Osteocyte (in vitro differentiated cells): ENCODE data around the gene ZSCAN9. TPM values are rescaled to one million over a fixed set of nuclear protein-coding genes. Genes with fewer than 3 reads are reported as not detected.

Experiments
- DNase-seq: peaks from one replicate; pipeline ENCODE4 v3.0.0; 2021; ENCODE audit warnings: mixed read lengths; ENCODE audit not compliant: unreplicated experiment; ENCODE audit errors: extremely low spot score
- H3K27ac Mint-ChIP-seq: one replicate; pipeline ENCODE4 v1.8.0; 2021; ENCODE audit warnings: mild to moderate bottlenecking, mixed read lengths; ENCODE audit not compliant: unreplicated experiment
- H3K27me3 Mint-ChIP-seq: one replicate; pipeline ENCODE4 v1.8.0; 2021; ENCODE audit warnings: mixed read lengths; ENCODE audit not compliant: unreplicated experiment
- H3K36me3 Mint-ChIP-seq: one replicate; pipeline ENCODE4 v1.8.0; 2021; ENCODE audit warnings: mixed read lengths; ENCODE audit not compliant: unreplicated experiment
- H3K4me1 Mint-ChIP-seq: one replicate; pipeline ENCODE4 v1.8.0; 2021; ENCODE audit warnings: mixed read lengths; ENCODE audit not compliant: unreplicated experiment
- H3K4me3 Mint-ChIP-seq: one replicate; pipeline ENCODE4 v1.8.0; 2021; ENCODE audit warnings: mild to moderate bottlenecking, moderate library complexity, mixed read lengths; ENCODE audit not compliant: unreplicated experiment
- H3K9me3 Mint-ChIP-seq: one replicate; pipeline ENCODE4 v1.8.0; 2021; ENCODE audit warnings: mixed read lengths; ENCODE audit not compliant: unreplicated experiment
- total RNA-seq: library from RNA; stranded (reverse); gene quantifications from 2 replicates; pipeline ENCODE4 v1.2.1, GENCODE V29; 2021
- TF ChIP-seq, protein P1 (sequence below): fragments of 200-600 bp; sonication (generic); IDR thresholded peaks from 2 replicates; pipeline ENCODE4 v1.5.0; 2021; ENCODE audit warnings: antibody characterized with exemption, mild to moderate bottlenecking, moderate library complexity

Gene ZSCAN9
- total RNA-seq, 1 donor from 2014 or later: 14.9 TPM

DNA sequence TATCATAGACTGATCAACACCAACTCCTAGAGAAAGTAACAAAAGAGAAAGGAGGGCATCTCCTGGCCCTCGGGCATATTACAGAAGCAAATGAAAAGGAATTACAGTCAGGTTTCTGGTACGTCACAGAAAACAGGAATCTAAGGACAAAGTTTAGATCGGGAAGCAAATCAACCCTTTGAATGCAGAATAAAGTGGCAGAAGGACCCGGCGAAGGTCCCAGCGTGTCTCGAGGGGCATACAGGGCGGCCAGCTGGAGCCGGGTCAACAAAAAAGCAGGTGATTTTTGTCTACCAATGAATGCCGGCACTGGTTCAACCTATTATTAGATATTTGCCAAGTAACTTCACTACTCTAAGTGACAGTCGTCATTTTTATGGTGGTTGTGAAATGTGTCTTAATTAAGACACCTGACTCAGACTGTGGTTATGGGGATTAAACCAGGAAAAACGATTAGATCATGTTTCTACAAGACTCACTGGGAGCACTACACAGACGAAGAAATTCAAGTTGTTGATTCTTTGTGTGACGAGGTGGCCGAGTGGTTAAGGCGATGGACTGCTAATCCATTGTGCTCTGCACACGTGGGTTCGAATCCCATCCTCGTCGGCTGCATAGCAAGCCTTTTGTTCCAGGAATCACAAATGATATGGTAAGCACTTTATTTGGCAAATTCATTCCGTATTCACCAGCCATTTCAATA, 12.4 kb upstream of the ZSCAN9 start:
- TF ChIP-seq, protein P1, sequence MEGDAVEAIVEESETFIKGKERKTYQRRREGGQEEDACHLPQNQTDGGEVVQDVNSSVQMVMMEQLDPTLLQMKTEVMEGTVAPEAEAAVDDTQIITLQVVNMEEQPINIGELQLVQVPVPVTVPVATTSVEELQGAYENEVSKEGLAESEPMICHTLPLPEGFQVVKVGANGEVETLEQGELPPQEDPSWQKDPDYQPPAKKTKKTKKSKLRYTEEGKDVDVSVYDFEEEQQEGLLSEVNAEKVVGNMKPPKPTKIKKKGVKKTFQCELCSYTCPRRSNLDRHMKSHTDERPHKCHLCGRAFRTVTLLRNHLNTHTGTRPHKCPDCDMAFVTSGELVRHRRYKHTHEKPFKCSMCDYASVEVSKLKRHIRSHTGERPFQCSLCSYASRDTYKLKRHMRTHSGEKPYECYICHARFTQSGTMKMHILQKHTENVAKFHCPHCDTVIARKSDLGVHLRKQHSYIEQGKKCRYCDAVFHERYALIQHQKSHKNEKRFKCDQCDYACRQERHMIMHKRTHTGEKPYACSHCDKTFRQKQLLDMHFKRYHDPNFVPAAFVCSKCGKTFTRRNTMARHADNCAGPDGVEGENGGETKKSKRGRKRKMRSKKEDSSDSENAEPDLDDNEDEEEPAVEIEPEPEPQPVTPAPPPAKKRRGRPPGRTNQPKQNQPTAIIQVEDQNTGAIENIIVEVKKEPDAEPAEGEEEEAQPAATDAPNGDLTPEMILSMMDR: no peak
- Mint-ChIP-seq H3K4me1 (peaks cover 25% of the 10 kb centered on the region), H3K4me3 (peak overlapping the region; percentile 66), H3K36me3 (peaks cover 4% of the 10 kb centered on the region), H3K9me3 (no peaks in the 10 kb centered on the region), H3K27ac (no peak overlapping the region), H3K27me3 (peaks cover 86% of the 10 kb centered on the region)
- DNase-seq: no peak

DNA sequence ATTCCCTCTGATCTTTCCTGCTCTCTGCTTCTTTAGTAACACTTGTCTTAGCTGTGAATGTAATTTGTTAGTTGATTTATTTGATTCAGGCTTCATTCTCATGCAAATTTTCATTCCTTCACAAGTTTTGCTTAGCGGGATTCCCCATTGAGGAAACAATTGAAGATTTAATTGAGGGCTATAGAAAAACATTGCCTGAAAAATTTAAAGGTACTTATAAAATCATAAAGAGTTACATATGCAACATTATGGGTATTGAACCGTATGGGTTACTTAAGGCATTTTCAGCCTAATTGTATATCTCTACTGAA, 11.9 kb upstream of the ZSCAN9 start:
- H3K9me3 Mint-ChIP-seq: no peaks in the 10 kb centered on the region
- TF ChIP-seq, protein P1: no peak
- peaks cover 4% of the 10 kb centered on the region for H3K36me3 Mint-ChIP-seq
- no peak for DNase-seq
- H3K4me3 Mint-ChIP-seq: no peak overlapping the region
- H3K27me3 Mint-ChIP-seq: peaks cover 81% of the 10 kb centered on the region
- no peak overlapping the region for H3K27ac Mint-ChIP-seq
- peaks cover 21% of the 10 kb centered on the region for H3K4me1 Mint-ChIP-seq

DNA sequence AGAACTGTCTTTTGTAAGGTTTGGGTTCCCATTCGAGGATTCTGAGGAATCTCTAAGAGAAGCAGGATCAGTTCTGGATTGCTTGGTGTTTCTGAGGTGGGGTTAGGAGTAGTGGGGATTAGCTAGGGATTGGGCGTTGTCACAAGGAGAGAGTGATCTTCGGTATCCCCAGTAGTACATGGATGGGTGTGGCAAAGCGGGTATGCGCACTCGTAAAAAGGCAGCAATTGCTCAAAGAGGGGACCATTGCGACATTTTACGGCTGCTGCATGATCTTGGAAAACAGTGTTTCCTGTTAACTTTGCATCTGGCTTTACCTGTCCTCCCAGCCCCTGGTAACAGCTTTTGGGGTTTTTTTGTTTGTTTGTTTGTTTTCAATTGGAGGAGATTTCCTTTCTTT, 9.7 kb upstream of the ZSCAN9 start:
- H3K36me3 Mint-ChIP-seq: no peaks in the 10 kb centered on the region

DNA sequence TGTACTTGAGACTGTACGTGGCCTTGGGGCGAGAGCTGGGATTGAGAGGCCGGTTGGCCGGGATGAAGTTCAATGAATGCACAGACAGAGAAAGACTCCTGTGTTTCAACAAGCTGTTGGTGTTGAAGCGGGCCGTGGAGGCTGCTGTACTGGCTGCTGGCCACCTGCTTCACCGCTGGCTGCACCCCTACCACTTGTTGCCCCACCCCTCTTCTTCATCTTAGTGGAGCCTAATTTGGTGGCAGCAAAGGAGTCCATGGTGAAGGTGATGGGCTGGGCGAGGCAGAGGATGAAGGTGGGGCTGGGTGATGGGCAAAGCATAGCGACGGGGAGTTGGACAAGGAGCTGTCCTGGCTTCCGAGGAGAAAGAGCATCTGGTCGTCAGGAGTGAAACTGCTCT, 7.2 kb upstream of the ZSCAN9 start:
- no peaks in the 10 kb centered on the region for H3K36me3 Mint-ChIP-seq
- no peak for DNase-seq
- TF ChIP-seq, protein P1: no peak
- H3K4me3 Mint-ChIP-seq: peak overlapping the region; percentile 79
- H3K27ac Mint-ChIP-seq: no peak overlapping the region
- peaks cover 9% of the 10 kb centered on the region for H3K4me1 Mint-ChIP-seq
- peaks cover 69% of the 10 kb centered on the region for H3K27me3 Mint-ChIP-seq
- no peaks in the 10 kb centered on the region for H3K9me3 Mint-ChIP-seq

More for the DNA sequence above, 9.7 kb upstream of the ZSCAN9 start:
- peaks cover 19% of the 10 kb centered on the region for H3K4me1 Mint-ChIP-seq
- H3K27me3 Mint-ChIP-seq: peaks cover 72% of the 10 kb centered on the region
- TF ChIP-seq, protein P1: no peak
- H3K9me3 Mint-ChIP-seq: no peaks in the 10 kb centered on the region
- no peak overlapping the region for H3K4me3 Mint-ChIP-seq
- H3K27ac Mint-ChIP-seq: no peak overlapping the region
- DNase-seq: no peak

DNA sequence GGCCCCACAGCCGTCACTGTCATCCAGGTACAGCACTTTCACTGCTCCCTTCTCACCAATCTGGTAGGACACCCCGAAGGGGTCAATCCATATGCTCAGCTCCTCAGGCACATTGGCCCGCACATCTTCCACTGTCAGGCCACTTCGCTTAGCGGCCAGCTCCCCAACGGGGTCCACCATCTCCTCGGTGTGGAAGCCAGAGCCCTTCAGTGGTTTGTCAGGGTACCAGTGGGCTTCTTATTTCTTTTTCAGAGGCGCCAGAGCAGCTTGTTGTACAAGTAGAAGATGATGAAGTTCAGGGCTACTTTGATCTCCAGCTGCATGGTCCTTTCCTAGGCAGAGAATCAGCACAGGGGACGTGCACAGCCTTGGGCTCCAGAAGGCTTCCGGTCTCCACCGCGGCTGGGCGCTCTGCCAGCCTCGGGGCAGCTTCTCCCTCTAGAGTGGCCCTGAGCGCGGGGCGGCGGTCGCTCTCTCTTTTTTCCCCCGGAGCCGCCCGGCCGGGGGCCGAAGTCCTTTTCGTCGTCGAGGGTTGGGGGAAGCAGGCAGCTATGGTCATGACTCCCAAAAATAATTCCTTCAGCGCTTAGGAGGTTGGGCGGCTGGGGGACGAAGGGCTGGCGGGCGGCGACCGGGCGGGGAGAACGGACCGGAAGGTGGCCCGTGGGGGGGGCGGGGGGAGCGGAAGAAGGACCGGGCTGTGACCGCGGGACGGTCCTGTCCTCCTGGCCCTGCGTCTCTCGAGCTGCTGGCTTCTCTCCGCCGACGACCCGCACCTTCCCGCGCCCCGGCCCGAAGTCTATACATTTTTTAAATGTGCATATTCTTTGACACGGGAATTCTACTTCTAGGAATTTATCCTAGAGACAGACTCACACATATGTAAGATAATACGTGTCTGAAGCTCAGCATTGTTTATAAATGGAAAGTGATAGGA, 6.5 kb upstream of the ZSCAN9 start:
- TF ChIP-seq, protein P1: no peak
- H3K4me1 Mint-ChIP-seq: peaks cover 4% of the 10 kb centered on the region
- DNase-seq: peak; percentile 88
- H3K9me3 Mint-ChIP-seq: no peaks in the 10 kb centered on the region
- H3K36me3 Mint-ChIP-seq: peaks cover 2% of the 10 kb centered on the region
- peak overlapping the region; percentile 67 for H3K27ac Mint-ChIP-seq
- H3K4me3 Mint-ChIP-seq: peak overlapping the region; percentile 79
- H3K27me3 Mint-ChIP-seq: peaks cover 68% of the 10 kb centered on the region
